HepG2 (cell line): Measurements from ENCODE around the gene DMGDH. TPM values are rescaled to one million over a fixed set of nuclear protein-coding genes. Genes with fewer than 3 reads are reported as not detected.

ENCODE experiments used
- ATAC-seq: fragments of 200-7000 bp; cut with Tn5 transposase; 3 replicates; pipeline ENCODE4 v1.9.1; 2020; ENCODE audit warnings: mild to moderate bottlenecking, moderate library complexity
- BruUV-seq: library from RNA; stranded (reverse); fragments of 400-500 nt; replicated peaks from 2 replicates; lab custom pipeline; 2021; lab: Mats Ljungman, UMichigan
- CTCF ChIA-PET: fragments of 300-600 bp; formaldehyde crosslinking; extraction: SDS; loops from one replicate; lab custom pipeline; 2021; ENCODE audit warnings: low total read pairs, inconsistent platforms, low intra/inter-chr PET ratio; lab: Yijun Ruan, JAX
- POLR2A ChIA-PET: fragments of 350-600 bp; sonication (Branson Sonifier 250); formaldehyde crosslinking; loops from one replicate; lab custom pipeline; 2020; ENCODE audit warnings: antibody characterized with exemption, inconsistent platforms; lab: Yijun Ruan, JAX
- DNase-seq: peaks from one replicate; pipeline ENCODE4 v3.0.0-alpha.2; 2015; ENCODE audit warnings: low spot score
- FAIRE-seq: peaks from 3 replicates; lab custom pipeline; 2011; peaks lifted over from hg19 to GRCh38; lab: Jason Lieb, UNC
- H2AFZ ChIP-seq: one replicate; pipeline ENCODE4 v1.6.1; 2011; ENCODE audit warnings: low read length, inconsistent platforms
- H3K27ac ChIP-seq: fragments of 300-600 bp; 3 replicates; pipeline ENCODE4 v1.8.0; 2011; ENCODE audit warnings: mixed run types, mild to moderate bottlenecking, mixed read lengths, low read length, inconsistent platforms; ENCODE audit not compliant: insufficient read depth; ENCODE audit errors: extremely low read length
- H3K27me3 ChIP-seq, 2 experiments: fragments of 200-600 bp in 1 of 2; 2 replicates in 1 of 2; 3 replicates in 1 of 2; pipeline versions ENCODE4 v1.6.0 to v1.8.0; 2011; ENCODE audit warnings: low read length in 2 of 2, mild to moderate bottlenecking in 2 of 2, moderate library complexity in 2 of 2, inconsistent platforms in 1 of 2; ENCODE audit not compliant: insufficient read depth in 2 of 2, control insufficient read depth in 1 of 2
- H3K36me3 ChIP-seq, 2 experiments: fragments of 200-600 bp in 1 of 2; replicated peaks in 1 of 2; 2 replicates in 1 of 2; 3 replicates in 1 of 2; pipeline versions ENCODE4 v1.5.1 to v1.8.0; 2011; ENCODE audit warnings: low read length in 2 of 2, inconsistent platforms in 1 of 2; ENCODE audit not compliant: insufficient read depth in 2 of 2, control insufficient read depth in 1 of 2
- H3K4me1 ChIP-seq: 2 replicates; pipeline ENCODE4 v1.5.1; 2012; ENCODE audit warnings: low read length, inconsistent platforms; ENCODE audit not compliant: insufficient read depth
- H3K4me2 ChIP-seq: 2 replicates; pipeline ENCODE4 v1.6.0; 2011; ENCODE audit warnings: low read depth, low read length, inconsistent platforms
- H3K4me3 ChIP-seq, 3 experiments: fragments of 200-600 bp in 1 of 3; sonication (generic), shearing (Covaris generic) in 1 of 3; replicated peaks in 1 of 3; 2 replicates each; pipeline ENCODE4 v1.5.1; 2011 to 2016; ENCODE audit warnings: low read length in 3 of 3, inconsistent platforms in 2 of 3, low read depth in 2 of 3, mild to moderate bottlenecking in 2 of 3, control low read depth in 1 of 3, mixed read lengths in 1 of 3; ENCODE audit not compliant: insufficient read depth in 1 of 3
- H3K79me2 ChIP-seq: one replicate; pipeline ENCODE4 v1.6.1; 2011; ENCODE audit warnings: low read length, inconsistent platforms; ENCODE audit not compliant: insufficient read depth
- H3K9ac ChIP-seq: 2 replicates; pipeline ENCODE4 v1.6.0; 2011; ENCODE audit warnings: mild to moderate bottlenecking, low read depth, low read length, inconsistent platforms; ENCODE audit not compliant: insufficient read depth
- H3K9me3 ChIP-seq: 2 replicates; pipeline ENCODE4 v1.5.1; 2012; ENCODE audit warnings: mild to moderate bottlenecking, low read length
- H4K20me1 ChIP-seq: 2 replicates; pipeline ENCODE4 v1.6.0; 2011; ENCODE audit warnings: inconsistent platforms, mild to moderate bottlenecking, low read length, moderate library complexity; ENCODE audit not compliant: insufficient read depth
- ARID5B ChIP-seq: IDR thresholded peaks from 2 replicates; pipeline ENCODE4 v1.4.0; 2020; ENCODE audit warnings: mild to moderate bottlenecking, missing genetic modification reagents
- GABPB1 ChIP-seq: IDR thresholded peaks from 2 replicates; pipeline ENCODE4 v1.6.1; 2016; ENCODE audit warnings: mild to moderate bottlenecking, missing genetic modification reagents, moderate library complexity, missing compliant biosample characterization
- KAT8 ChIP-seq: IDR thresholded peaks from 2 replicates; pipeline ENCODE4 v1.6.1; 2016; ENCODE audit warnings: missing genetic modification reagents, missing compliant biosample characterization
- KLF12 ChIP-seq: sonication (generic); formaldehyde crosslinking; IDR thresholded peaks from 2 replicates; pipeline ENCODE4 v1.4.0; 2020; ENCODE audit warnings: missing genetic modification reagents, borderline replicate concordance
- MIXL1 ChIP-seq: IDR thresholded peaks from 2 replicates; pipeline ENCODE4 v1.6.1; 2016
- NFE2L2 ChIP-seq: fragments of 150-350 bp; IDR thresholded peaks from 2 replicates; pipeline ENCODE4 v1.6.1; 2014; ENCODE audit warnings: low read length
- RAD21 ChIP-seq: fragments of 450-650 bp; formaldehyde crosslinking; IDR thresholded peaks from 2 replicates; pipeline ENCODE4 v1.5.0; 2020; ENCODE audit warnings: mild to moderate bottlenecking
- RORA ChIP-seq: sonication (generic); formaldehyde crosslinking; IDR thresholded peaks from 2 replicates; pipeline ENCODE4 v1.5.0; 2020; ENCODE audit warnings: mild to moderate bottlenecking, missing genetic modification reagents, moderate library complexity
- SALL1 ChIP-seq: sonication (generic); formaldehyde crosslinking; IDR thresholded peaks from 2 replicates; pipeline ENCODE4 v1.8.0; 2022; ENCODE audit warnings: mild to moderate bottlenecking, missing genetic modification reagents
- SNAI1 ChIP-seq: sonication (generic); formaldehyde crosslinking; IDR thresholded peaks from 2 replicates; pipeline ENCODE4 v1.5.0; 2020; ENCODE audit warnings: mild to moderate bottlenecking, missing genetic modification reagents, borderline replicate concordance
- SRSF4 ChIP-seq: fragments of 200-400 bp; formaldehyde crosslinking; IDR thresholded peaks from one replicate; pipeline ENCODE4 v1.6.1; 2018; ENCODE audit warnings: mild to moderate bottlenecking, low read depth, low read length, moderate library complexity; ENCODE audit not compliant: poor library complexity, severe bottlenecking
- TAF1 ChIP-seq: sonication (generic); formaldehyde crosslinking; IDR thresholded peaks from 2 replicates; pipeline ENCODE4 v1.4.0; 2020; ENCODE audit warnings: missing genetic modification reagents
- ZBTB33 ChIP-seq: sonication (generic); formaldehyde crosslinking; IDR thresholded peaks from 2 replicates; pipeline ENCODE4 v1.4.0; 2020; ENCODE audit warnings: missing genetic modification reagents
- ZFP1 ChIP-seq: IDR thresholded peaks from 2 replicates; pipeline ENCODE4 v1.6.1; 2016
- ZNF33A ChIP-seq: sonication (generic); formaldehyde crosslinking; IDR thresholded peaks from 2 replicates; pipeline ENCODE4 v1.5.1; 2020; ENCODE audit warnings: missing genetic modification reagents, mild to moderate bottlenecking, moderate library complexity, borderline replicate concordance
- ZNF460 ChIP-seq: sonication (generic); formaldehyde crosslinking; IDR thresholded peaks from 2 replicates; pipeline ENCODE4 v1.5.1; 2020; ENCODE audit warnings: missing genetic modification reagents, mild to moderate bottlenecking, borderline replicate concordance
- ZNF468 ChIP-seq: sonication (generic); formaldehyde crosslinking; IDR thresholded peaks from 2 replicates; pipeline ENCODE4 v1.8.0; 2022; ENCODE audit warnings: mild to moderate bottlenecking, moderate library complexity, missing genetic modification reagents
- ZNF552 ChIP-seq: sonication (generic); formaldehyde crosslinking; IDR thresholded peaks from 2 replicates; pipeline ENCODE4 v1.9.0; 2022; ENCODE audit warnings: missing genetic modification reagents, mild to moderate bottlenecking, borderline replicate concordance
- ZNF761 ChIP-seq: sonication (generic); formaldehyde crosslinking; conservative IDR thresholded peaks from 2 replicates; pipeline ENCODE4 v1.4.0; 2020; ENCODE audit warnings: mild to moderate bottlenecking, missing genetic modification reagents
- ZSCAN21 ChIP-seq: sonication (generic); formaldehyde crosslinking; IDR thresholded peaks from 2 replicates; pipeline ENCODE4 v1.8.0; 2022; ENCODE audit warnings: mild to moderate bottlenecking, missing genetic modification reagents, moderate library complexity, borderline replicate concordance
- WGBS: methylation state at CpG from one replicate; pipeline ENCODE4 v1.1.6; 2017; ENCODE audit warnings: low lambda C conversion rate; 5-methylcytosine and 5-hydroxymethylcytosine counted together
- in situ Hi-C: cut with HindIII; loops from 2 replicates; pipeline ENCODE4 v1.10.0; 2017; ENCODE audit warnings: low pct_unique_long_range_greater_than_20kb; ENCODE audit not compliant: extremely low pct_ligation_motif_present
- intact Hi-C: fragments of 100-400 bp; cut with micrococcal nuclease; formaldehyde crosslinking; loops from one replicate; pipeline ENCODE4 v1.10.0; 2022; ENCODE audit not compliant: unreplicated experiment
- polyA plus RNA-seq, 8 experiments: library from polyadenylated mRNA; depleted of rRNA in 3 of 8; stranded (reverse) in 7 of 8; unstranded in 1 of 8; fragments of >200 nt; fragmentation: Illumina TruSeq in 4 of 8; extraction: Trizol in 4 of 8; gene quantifications; 2 replicates each; pipeline versions ENCODE4 v1.2.1 to v1.2.3, GENCODE V29; 2011 to 2016; ENCODE audit warnings: low read depth in 4 of 8, missing spikeins in 1 of 8, mixed read lengths in 1 of 8; ENCODE audit not compliant: insufficient read depth in 1 of 8
- total RNA-seq, 5 experiments: library from RNA; depleted of rRNA; stranded (reverse); fragments of >200 nt; fragmentation: Illumina TruSeq; extraction: Trizol; gene quantifications; 2 replicates each; pipeline ENCODE4 v1.2.3, GENCODE V29; 2016; ENCODE audit warnings: low read depth in 1 of 5

DMGDH gene
- total and polyA plus RNA-seq, 2 of the 13 experiments (the other 11 are each of a cell fraction or from before 2014, with no cell fraction given): 3.6 to 7.9 TPM

- no peaks in the 10 kb centered on the region for H3K9me3 ChIP-seq
- H3K9ac ChIP-seq: no peak overlapping the region
- H3K4me3 ChIP-seq: no peak overlapping the region
- ChIA-PET CTCF (interaction anchor here (0.8 to 2.8 kb wide), 4 partner anchors 112 to 754 kb away, joined by 3 to 18 read pairs (median 6); no protein-coding TSS in a partner anchor), POLR2A (interaction anchor here (1.2 to 5.6 kb wide), 2 partner anchors 36 to 216 kb away, joined by 3 to 46 read pairs; partner anchors contain the start of gene ARSB)
- H3K36me3 ChIP-seq: no peaks in the 10 kb centered on the region
- ATAC-seq: peak; percentile 61
- 64% methylated on average over 14 of the region's 14 CpGs for WGBS
- H3K79me2 ChIP-seq: no peaks in the 10 kb centered on the region
- no peaks in the 10 kb centered on the region for H3K27me3 ChIP-seq
- BruUV-seq: no TSS peak
- peak; percentile 52 for FAIRE-seq
- DNase-seq: peak; percentile 27
- no peak overlapping the region for H2AFZ ChIP-seq
- H4K20me1 ChIP-seq: no peaks in the 10 kb centered on the region
- no peak overlapping the region for H3K27ac ChIP-seq
- in situ Hi-C loops: loop anchor here (25.0 kb wide), 1 partner anchor 441 kb away; no protein-coding TSS in a partner anchor
- intact Hi-C loops: loop anchor here (2.0 to 10.0 kb wide), 5 partner anchors 38 to 314 kb away; no protein-coding TSS in a partner anchor
- peaks cover 33% of the 10 kb centered on the region for H3K4me1 ChIP-seq
- H3K4me2 ChIP-seq: no peak overlapping the region
- TF ChIP-seq NFE2L2 (no peak), MIXL1 (CRISPR knock-in tag) (0 out of 2 replicates have a peak, but pooled peaks have one; percentile 49), ZNF33A (no peak), RORA (CRISPR knock-in tag) (0 out of 2 replicates have a peak, but pooled peaks have one; percentile 46), SALL1 (CRISPR knock-in tag) (peak; percentile 4; the same call in 1 of the 2 replicates), ZSCAN21 (CRISPR knock-in tag) (no peak), GABPB1 (CRISPR knock-in tag) (no peak), TAF1 (CRISPR knock-in tag) (no peak), RAD21 (CRISPR knock-in tag) (peak; percentile 89), KLF12 (CRISPR knock-in tag) (no peak), ZNF761 (CRISPR knock-in tag) (no peak), ZNF460 (CRISPR knock-in tag) (no peak), ZNF468 (CRISPR knock-in tag) (no peak), ZFP1 (CRISPR knock-in tag) (no peak), ARID5B (CRISPR knock-in tag) (peak; percentile 20; the same call in 1 of the 2 replicates), ZBTB33 (CRISPR knock-in tag) (peak; percentile 83; the same call in 1 of the 2 replicates), ZNF552 (CRISPR knock-in tag) (no peak), SNAI1 (no peak), KAT8 (CRISPR knock-in tag) (0 out of 2 replicates have a peak, but pooled peaks have one; percentile 30), SRSF4 (no peak)
These were observed 48.5 kb downstream of the DMGDH start for GRCh38 chr5:79020861-79021561.
